Heart left ventricle (tissue), 13 donors: ENCODE results near the gene ATPAF2.
A peak's percentile ranks its signal among the peaks of the same experiment; 100 is the strongest.

Source experiments
- POLR2A ChIP-seq, 2 donors: fragments of 450-650 bp; IDR thresholded peaks; one replicate each; pipeline ENCODE4 v1.6.1; 2017; ENCODE audit warnings: antibody characterized with exemption in 2 of 2, mild to moderate bottlenecking in 2 of 2, moderate library complexity in 2 of 2
- TF ChIP-seq, protein P1 (sequence below), 12 donors: fragments of 200-600 bp; sonication (generic) in 4 of 12; IDR thresholded peaks; one replicate each; pipeline versions ENCODE4 v1.5.0 to v1.8.0; 2018 to 2022; ENCODE audit warnings: antibody characterized with exemption in 12 of 12, mild to moderate bottlenecking in 5 of 12
- donor health status: ischemic (EF 13 %, LVEDD 7.1; RV severe dilation, severe dysfunction).
- donor health status: DM: no; HTN: yes; CAD: no.
- donor health status: DM: no; HTN: no; CAD: no.
- donor health status: ischemic (EF 25% LVEDD 6.9; RV normal size, moderate dysfunction).
- donor health status: ischemic (EF 25% LVEDD 5.7; RV mildly dilated, moderate dysfunction).
- donor health status: ischemic (EF 35%, LVEDD 5.7; RV mildly dilated, moderate dysfunction).
- donor health status: nonischemic (EF 11% LVEDD 7.7; RV severe dilation, severe dysfunction).
- donor health status: DM: yes; HTN: yes; CAD: no.
- donor health status: PGD.
- donor health status: ischemic (EF 29% LVEDD 5.4; RV normal size, mild dysfunction).
- donor health status: nonischemic (EF 23%, LVEDD 6.1; RV moderate dilation, normal function).

DNA sequence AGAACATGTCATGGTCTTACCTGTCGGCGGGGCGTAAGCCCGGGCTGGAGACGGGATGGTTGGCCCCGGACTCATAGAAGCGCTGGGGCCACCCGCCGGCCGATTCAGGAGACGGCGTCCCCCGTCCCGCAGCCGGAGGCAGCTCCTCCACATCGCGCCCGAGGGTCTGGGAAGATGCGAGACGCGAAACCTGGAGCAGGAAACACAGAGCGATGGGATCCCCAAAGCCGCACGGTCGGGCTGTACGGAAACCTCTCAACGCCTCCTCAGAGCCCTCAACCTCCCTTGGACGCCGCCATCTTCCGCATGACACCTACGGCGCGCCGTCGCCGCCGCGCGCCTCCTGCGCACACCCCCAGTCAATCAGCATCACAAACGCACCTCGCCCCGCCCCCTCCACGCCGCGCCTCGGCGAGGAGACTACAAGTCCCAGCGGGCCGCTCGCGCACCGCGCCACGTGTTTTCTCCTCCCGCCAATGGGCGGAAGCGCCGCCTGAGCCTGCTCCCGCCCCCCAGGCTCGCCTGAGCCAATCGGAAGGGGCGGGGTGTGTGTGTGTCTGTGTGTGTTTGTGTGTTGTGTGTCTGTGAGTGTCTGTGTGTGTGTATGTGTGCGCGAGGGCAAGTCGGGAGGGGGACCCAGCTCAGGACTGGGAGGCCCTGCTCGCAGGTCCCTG lies at the start of gene ATPAF2, which contains the start of gene GID4:
- TF ChIP-seq, protein P1, sequence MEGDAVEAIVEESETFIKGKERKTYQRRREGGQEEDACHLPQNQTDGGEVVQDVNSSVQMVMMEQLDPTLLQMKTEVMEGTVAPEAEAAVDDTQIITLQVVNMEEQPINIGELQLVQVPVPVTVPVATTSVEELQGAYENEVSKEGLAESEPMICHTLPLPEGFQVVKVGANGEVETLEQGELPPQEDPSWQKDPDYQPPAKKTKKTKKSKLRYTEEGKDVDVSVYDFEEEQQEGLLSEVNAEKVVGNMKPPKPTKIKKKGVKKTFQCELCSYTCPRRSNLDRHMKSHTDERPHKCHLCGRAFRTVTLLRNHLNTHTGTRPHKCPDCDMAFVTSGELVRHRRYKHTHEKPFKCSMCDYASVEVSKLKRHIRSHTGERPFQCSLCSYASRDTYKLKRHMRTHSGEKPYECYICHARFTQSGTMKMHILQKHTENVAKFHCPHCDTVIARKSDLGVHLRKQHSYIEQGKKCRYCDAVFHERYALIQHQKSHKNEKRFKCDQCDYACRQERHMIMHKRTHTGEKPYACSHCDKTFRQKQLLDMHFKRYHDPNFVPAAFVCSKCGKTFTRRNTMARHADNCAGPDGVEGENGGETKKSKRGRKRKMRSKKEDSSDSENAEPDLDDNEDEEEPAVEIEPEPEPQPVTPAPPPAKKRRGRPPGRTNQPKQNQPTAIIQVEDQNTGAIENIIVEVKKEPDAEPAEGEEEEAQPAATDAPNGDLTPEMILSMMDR (IDR thresholded peaks at IDR 0.05): no peak
- peak in 1 of 2 donors; percentile 47 for TF ChIP-seq POLR2A (IDR thresholded peaks at IDR 0.05)
